Motor neuron (in vitro differentiated cells): ENCODE data around the gene NAA25. TPM values are rescaled to one million over a fixed set of nuclear protein-coding genes. Genes with fewer than 3 reads are reported as not detected.
"Not testable (repeated sequence)": the region's sequence is repeated elsewhere in the genome, so short reads cannot be mapped to it uniquely, and the experiment has no call there.

Experiments
- ATAC-seq, 8 experiments: fragments of 200-7000 bp; cut with Tn5 transposase; replicated peaks in 6 of 8; 2 replicates each; pipeline ENCODE4 v1.8.0; 2021; ENCODE audit warnings: mild to moderate bottlenecking in 8 of 8, moderate library complexity in 8 of 8
- H3K27ac ChIP-seq, 2 donors: fragments of 250-450 bp; sonication (Bioruptor Pico); 2 replicates each; pipeline ENCODE4 v1.9.0; 2021; ENCODE audit warnings: antibody characterized with exemption in 2 of 2, mild to moderate bottlenecking in 2 of 2, moderate library complexity in 1 of 2
- H3K4me1 ChIP-seq, 2 donors: fragments of 250-450 bp; sonication (Bioruptor Pico); replicated peaks in 1 of 2; 2 replicates each; pipeline ENCODE4 v1.6.1; 2021; ENCODE audit warnings: antibody characterized with exemption in 2 of 2, mild to moderate bottlenecking in 2 of 2, moderate library complexity in 1 of 2
- H3K4me3 ChIP-seq, 5 donors: fragments of 250-450 bp; sonication (Bioruptor Pico); 2 replicates each; pipeline ENCODE4 v1.9.0; 2021; ENCODE audit warnings: antibody characterized with exemption in 5 of 5, mild to moderate bottlenecking in 5 of 5, moderate library complexity in 4 of 5
- WGBS, 10 experiments: fragments of 450-650 bp; shearing (Covaris generic); methylation state at CpG; one replicate each; pipeline ENCODE4 v1.0.0; 2022; 5-methylcytosine and 5-hydroxymethylcytosine counted together
- in situ Hi-C, 9 experiments: fragments of 400-800 bp; cut with MboI; loops; one replicate each; pipeline ENCODE4 v1.15.0; 2021; ENCODE audit warnings: low sequenced_read_pairs in 9 of 9, low pct_unique_long_range_greater_than_20kb in 2 of 9; ENCODE audit not compliant: unreplicated experiment in 9 of 9
- total RNA-seq, 8 experiments: library from RNA; unstranded; fragments of 300-600 nt; gene quantifications; 2 replicates each; pipeline versions ENCODE4 v1.2.3 to v1.2.4, GENCODE V29; 2022

Gene NAA25
- total RNA-seq, 8 experiments from 2014 or later, result 18.5 to 49.3 (median 24.7) TPM

GRCh38 chr12:112111931-112112330 is 3.3 kb upstream of the NAA25 start:
- Histone ChIP-seq H3K4me1 (peaks cover 21 to 28% of the 10 kb centered on the region in 2 donors), H3K4me3 (no peak overlapping the region), H3K27ac (no peak overlapping the region)
- in situ Hi-C loops, result no loop called here
- WGBS, 10 experiments, result 54 to 100% (median 96%) methylated on average over 2 to 4 of the region's 5 CpGs; no CpG with 5 or more reads in 3 of the 10 experiments
- ATAC-seq, result no peak

DNA sequence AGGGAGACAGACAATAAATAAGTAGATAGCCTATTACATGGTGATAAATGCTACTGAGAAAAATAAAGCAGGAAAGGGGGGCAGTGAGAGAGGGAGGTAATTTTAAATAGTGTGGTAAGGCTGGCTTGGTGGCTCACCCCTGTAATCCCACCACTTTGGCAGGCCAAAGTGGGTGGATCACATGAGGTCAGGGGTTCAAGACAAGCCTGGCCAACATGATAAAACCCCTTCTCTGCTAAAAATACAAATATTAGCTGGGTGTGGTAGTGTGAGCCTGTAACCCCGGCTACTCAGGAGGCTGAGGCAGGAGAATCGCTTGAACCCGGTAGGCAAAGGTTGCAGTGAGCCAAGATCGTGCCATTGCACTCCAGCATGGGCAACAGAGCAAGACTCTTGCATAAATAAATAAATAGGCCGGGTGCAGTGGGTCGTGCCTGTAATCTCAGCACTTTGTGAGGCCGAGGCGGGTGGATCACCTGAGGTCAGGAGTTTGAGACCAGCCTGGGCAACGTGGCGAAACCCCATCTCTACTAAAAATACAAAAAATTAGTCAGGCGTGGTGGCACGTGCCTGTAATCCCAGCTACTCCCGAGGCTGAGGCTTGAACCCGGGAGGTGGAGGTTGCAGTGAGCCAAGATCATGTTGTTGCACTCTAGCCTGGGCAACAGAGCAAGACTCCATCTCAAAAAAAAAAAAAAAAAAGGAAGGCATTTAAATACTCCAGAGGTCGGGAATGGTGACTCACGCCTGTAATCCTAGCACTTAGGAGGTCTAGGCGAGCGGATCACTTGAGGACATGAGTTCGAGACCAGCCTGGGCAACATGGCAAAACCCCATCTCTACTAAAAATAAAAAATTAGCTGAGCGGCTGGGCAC is 2.4 kb upstream of the NAA25 start:
- H3K4me1 ChIP-seq, result peaks cover 20 to 27% of the 10 kb centered on the region in 2 donors
- WGBS, 10 experiments, result 77 to 100% (median 85%) methylated on average over 1 to 12 of the region's 20 CpGs; no CpG with 5 or more reads in 3 of the 10 experiments
- in situ Hi-C loops, ATAC-seq, H3K27ac ChIP-seq, H3K4me3 ChIP-seq: not testable (repeated sequence)

- 12 to 60% (median 30%) methylated on average over 4 to 10 of the region's 13 CpGs for WGBS, 10 experiments
- in situ Hi-C loops, result no loop called here
Observed at GRCh38 chr12:112107306-112108201, 1.0 kb downstream of the NAA25 start.

GRCh38 chr12:112105891-112106290 is 2.7 kb downstream of the NAA25 start:
- Histone ChIP-seq H3K27ac (no peak overlapping the region), H3K4me1 (peaks cover 18 to 26% of the 10 kb centered on the region in 2 donors), H3K4me3 (no peak overlapping the region)
- WGBS, 10 experiments, result 62 to 100% (median 97%) methylated on average over 1 to 3 of the region's 3 CpGs; no CpG with 5 or more reads in 3 of the 10 experiments
- ATAC-seq, result no peak
- in situ Hi-C loops, result no loop called here

More at GRCh38 chr12:112107306-112108201, 1.0 kb downstream of the NAA25 start:
- Histone ChIP-seq H3K27ac (peak overlapping the region; percentile 72 to 84), H3K4me3 (peak overlapping the region; percentile 65 to 82 (median 74)), H3K4me1 (peaks cover 18 to 26% of the 10 kb centered on the region in 2 donors)
- ATAC-seq, result peak; percentile 13 to 34 (median 26)

- Histone ChIP-seq H3K4me3 (no peak overlapping the region), H3K4me1 (peaks cover 8 to 14% of the 10 kb centered on the region in 2 donors), H3K27ac (no peak overlapping the region)
- no peak for ATAC-seq
- WGBS, 10 experiments, result 84 to 100% (median 100%) methylated on average over 1 to 7 of the region's 8 CpGs
- in situ Hi-C loops, result no loop called here
Observed at GRCh38 chr12:112103758-112104503, 4.7 kb downstream of the NAA25 start.

GRCh38 chr12:112102746-112103145 is 5.8 kb downstream of the NAA25 start:
- H3K4me3 ChIP-seq, in situ Hi-C loops: not testable (repeated sequence)
- WGBS, 10 experiments, result 89 to 100% (median 96%) methylated on average over 2 to 12 of the region's 19 CpGs; no CpG with 5 or more reads in 2 of the 10 experiments

DNA sequence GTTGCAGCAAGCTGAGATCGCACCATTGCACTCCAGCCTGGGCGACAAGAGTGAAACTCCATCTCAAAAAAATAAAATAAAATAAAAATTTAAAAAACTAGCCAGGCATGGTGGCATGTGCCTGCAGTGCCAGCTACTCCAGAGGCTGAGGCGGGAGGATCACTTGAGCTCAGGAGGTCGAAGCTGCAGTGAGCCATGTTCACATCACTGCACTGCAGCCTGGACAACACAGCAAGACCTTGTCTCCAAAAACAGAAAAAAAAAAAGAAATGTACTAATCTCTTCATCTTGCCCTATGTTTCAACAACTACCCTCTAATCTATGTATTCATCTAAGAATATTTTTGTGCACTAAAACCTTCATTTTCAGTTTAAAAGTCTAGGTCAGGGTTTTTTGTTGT is 6.5 kb downstream of the NAA25 start:
- no peak overlapping the region for H3K27ac ChIP-seq
- H3K4me3 ChIP-seq, result no peak overlapping the region
- in situ Hi-C loops, result no loop called here
- 92 to 100% (median 100%) methylated on average over 1 to 3 of the region's 4 CpGs; no CpG with 5 or more reads in 4 of the 10 experiments for WGBS, 10 experiments
- no peak for ATAC-seq
- peaks cover 7 to 8% of the 10 kb centered on the region in 2 donors for H3K4me1 ChIP-seq

More at GRCh38 chr12:112102746-112103145, 5.8 kb downstream of the NAA25 start:
- H3K4me1 ChIP-seq, result peaks cover 8 to 14% of the 10 kb centered on the region in 2 donors
- H3K27ac ChIP-seq, ATAC-seq: not testable (repeated sequence)

- H3K4me3 ChIP-seq, in situ Hi-C loops, H3K27ac ChIP-seq, H3K4me1 ChIP-seq, ATAC-seq: not testable (repeated sequence)
- 80 to 100% (median 97%) methylated on average over 1 to 13 of the region's 15 CpGs; no CpG with 5 or more reads in 2 of the 10 experiments for WGBS, 10 experiments
Observed at GRCh38 chr12:112100500-112100899, 8.1 kb downstream of the NAA25 start.

GRCh38 chr12:112097641-112098040 is 10.9 kb downstream of the NAA25 start:
- WGBS, 10 experiments, result 80 to 100% (median 96%) methylated on average over 1 to 7 of the region's 8 CpGs; no CpG with 5 or more reads in 1 of the 10 experiments
- Histone ChIP-seq H3K4me1 (no peaks in the 10 kb centered on the region), H3K4me3 (no peak overlapping the region), H3K27ac (no peak overlapping the region)
- in situ Hi-C loops, result no loop called here
- peak in 1 of 8 experiments; percentile 50 for ATAC-seq

DNA sequence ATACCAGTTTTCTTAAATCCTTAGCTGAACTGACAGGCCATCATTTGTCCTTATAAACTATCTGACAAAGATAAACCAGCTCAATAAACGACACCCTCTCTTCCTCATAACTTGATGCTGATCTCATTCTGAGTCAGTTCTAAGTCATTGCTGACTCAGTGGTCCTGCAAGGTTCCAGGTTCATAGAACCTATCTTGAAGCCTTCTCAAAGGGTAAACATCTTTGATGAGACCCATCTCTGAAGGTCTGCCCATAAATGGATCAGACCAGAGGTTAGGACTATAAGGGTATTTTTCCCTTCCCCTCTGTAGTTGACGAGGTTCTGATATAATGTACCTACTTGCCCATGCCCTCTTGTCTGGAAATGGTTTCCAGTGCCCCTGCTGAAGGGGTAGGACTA is 11.9 kb downstream of the NAA25 start:
- no peak overlapping the region for H3K27ac ChIP-seq

DNA sequence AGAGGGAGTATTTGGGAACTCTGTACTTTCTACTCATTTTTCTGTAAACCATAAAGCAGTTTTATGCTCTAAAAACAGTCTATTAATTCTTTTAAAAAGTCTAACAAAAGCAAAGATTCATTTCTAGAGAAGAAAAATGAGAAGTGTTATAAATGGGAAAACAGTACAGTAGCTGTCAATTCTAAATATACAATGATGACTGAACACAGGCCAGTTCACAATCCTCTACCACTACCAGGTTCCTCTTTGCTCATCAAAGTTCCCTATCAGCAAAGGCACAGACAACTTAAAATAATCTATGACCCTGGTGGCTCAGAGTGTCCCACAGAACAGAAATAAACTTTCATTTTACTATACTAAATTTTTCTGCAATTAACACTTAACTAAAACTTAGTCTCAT is 12.5 kb downstream of the NAA25 start:
- ATAC-seq, result no peak
- in situ Hi-C loops, result no loop called here
- H3K27ac ChIP-seq, result no peak overlapping the region

More for the DNA sequence above, 11.9 kb downstream of the NAA25 start:
- in situ Hi-C loops, result no loop called here
- 0 to 100% (median 69%) methylated on average over 1 to 2 of the region's 2 CpGs; no CpG with 5 or more reads in 1 of the 10 experiments for WGBS, 10 experiments
- Histone ChIP-seq H3K4me1 (no peaks in the 10 kb centered on the region), H3K4me3 (no peak overlapping the region)
- peak in 3 of 8 experiments; percentile 49 to 63 (median 51) for ATAC-seq

GRCh38 chr12:112091563-112091962 is 17.0 kb downstream of the NAA25 start:
- ATAC-seq, result no peak
- H3K4me3 ChIP-seq, result no peak overlapping the region
- no peak overlapping the region for H3K27ac ChIP-seq
- in situ Hi-C loops, result no loop called here
- no peaks in the 10 kb centered on the region for H3K4me1 ChIP-seq
- WGBS, 10 experiments, result 94 to 100% methylated on average over 1 to 3 of the region's 3 CpGs; no CpG with 5 or more reads in 8 of the 10 experiments

More for the DNA sequence above, 12.5 kb downstream of the NAA25 start:
- H3K4me1 ChIP-seq, result no peaks in the 10 kb centered on the region
- H3K4me3 ChIP-seq, result no peak overlapping the region
